ENCODE measurements around the gene PNKD.

PNKD gene, protein sequence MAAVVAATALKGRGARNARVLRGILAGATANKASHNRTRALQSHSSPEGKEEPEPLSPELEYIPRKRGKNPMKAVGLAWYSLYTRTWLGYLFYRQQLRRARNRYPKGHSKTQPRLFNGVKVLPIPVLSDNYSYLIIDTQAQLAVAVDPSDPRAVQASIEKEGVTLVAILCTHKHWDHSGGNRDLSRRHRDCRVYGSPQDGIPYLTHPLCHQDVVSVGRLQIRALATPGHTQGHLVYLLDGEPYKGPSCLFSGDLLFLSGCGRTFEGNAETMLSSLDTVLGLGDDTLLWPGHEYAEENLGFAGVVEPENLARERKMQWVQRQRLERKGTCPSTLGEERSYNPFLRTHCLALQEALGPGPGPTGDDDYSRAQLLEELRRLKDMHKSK

DNA sequence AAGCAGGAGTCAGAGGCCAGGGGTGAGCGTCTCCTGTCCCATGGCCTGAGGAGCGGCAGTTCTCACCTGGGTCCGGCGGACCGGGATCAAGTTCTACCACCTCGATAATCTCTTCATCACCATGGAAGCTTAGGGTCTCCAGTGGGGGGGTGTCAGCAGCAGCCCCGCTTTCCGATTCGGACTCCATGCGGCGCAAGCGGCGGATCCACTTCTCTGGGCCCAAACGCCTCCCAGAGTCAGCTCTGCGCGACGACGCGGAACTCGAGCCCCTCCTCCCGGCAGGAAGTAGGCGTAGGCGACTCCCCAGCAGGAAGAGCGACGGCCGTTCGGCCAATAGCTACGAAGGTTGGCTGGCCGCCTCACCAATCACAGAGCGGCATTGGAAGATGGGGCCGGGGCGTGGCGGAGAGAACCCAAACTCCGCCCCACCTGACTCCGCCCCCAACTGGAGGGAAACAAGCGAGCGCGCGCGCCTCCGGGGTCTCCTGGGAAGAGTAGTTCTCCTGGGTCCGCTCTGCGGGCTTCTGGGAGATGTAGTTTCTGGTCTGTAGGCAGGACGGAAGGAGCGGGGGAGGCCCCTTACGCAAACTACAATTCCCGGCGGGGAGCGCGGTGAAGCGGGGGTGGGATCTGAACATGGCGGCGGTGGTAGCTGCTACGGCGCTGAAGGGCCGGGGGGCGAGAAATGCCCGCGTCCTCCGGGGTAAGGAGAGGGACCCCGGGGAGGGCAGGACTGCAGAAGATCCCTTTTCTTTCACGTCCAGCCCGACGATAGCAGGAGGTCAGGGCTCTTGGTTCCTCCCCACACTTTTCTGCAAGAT is at the start of gene PNKD, which contains the start of gene AAMP:
PNKD (plus strand) TSS at position 620 of the 821 bp plus-strand sequence; CDS start at position 637, 17 bp downstream.
AAMP (minus strand) TSS at position 238 of the 821 bp plus-strand sequence; CDS start at position 187, 51 bp downstream.
- TF ChIP-seq EZH2phosphoT487 (IDR thresholded peaks at IDR 0.05; ENCODE audit: borderline replicate concordance, low read length) = no peak
- TF ChIP-seq, protein P1, sequence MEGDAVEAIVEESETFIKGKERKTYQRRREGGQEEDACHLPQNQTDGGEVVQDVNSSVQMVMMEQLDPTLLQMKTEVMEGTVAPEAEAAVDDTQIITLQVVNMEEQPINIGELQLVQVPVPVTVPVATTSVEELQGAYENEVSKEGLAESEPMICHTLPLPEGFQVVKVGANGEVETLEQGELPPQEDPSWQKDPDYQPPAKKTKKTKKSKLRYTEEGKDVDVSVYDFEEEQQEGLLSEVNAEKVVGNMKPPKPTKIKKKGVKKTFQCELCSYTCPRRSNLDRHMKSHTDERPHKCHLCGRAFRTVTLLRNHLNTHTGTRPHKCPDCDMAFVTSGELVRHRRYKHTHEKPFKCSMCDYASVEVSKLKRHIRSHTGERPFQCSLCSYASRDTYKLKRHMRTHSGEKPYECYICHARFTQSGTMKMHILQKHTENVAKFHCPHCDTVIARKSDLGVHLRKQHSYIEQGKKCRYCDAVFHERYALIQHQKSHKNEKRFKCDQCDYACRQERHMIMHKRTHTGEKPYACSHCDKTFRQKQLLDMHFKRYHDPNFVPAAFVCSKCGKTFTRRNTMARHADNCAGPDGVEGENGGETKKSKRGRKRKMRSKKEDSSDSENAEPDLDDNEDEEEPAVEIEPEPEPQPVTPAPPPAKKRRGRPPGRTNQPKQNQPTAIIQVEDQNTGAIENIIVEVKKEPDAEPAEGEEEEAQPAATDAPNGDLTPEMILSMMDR (IDR thresholded peaks at IDR 0.05; ENCODE audit: low read depth, low read length, poor library complexity, severe bottlenecking) = no peak
- Histone ChIP-seq H3K9me3 (ENCODE audit: control insufficient read depth, insufficient read depth, low read length) (no peaks in the 10 kb centered on the region), H3K4me1 (ENCODE audit: control insufficient read depth, low read length) (peaks cover 30% of the 10 kb centered on the region), H3K9me2 (replicated peaks; ENCODE audit: control insufficient read depth, low read length) (no peaks in the 10 kb centered on the region), H3K36me3 (ENCODE audit: control insufficient read depth, low read length) (peaks cover 55% of the 10 kb centered on the region), H3K79me2 (ENCODE audit: control insufficient read depth, low read length) (peaks cover 36% of the 10 kb centered on the region), H3K27ac (ENCODE audit: low read depth, low read length) (peak within 1 kb of the TSS; percentile 46), H3K4me3 (ENCODE audit: low read length) (peak within 1 kb of the TSS; percentile 85), H3K27me3 (ENCODE audit: control insufficient read depth, low read length) (no peaks in the 10 kb centered on the region), H4K20me1 (ENCODE audit: control insufficient read depth, insufficient read depth, low read depth, low read length) (no peaks in the 10 kb centered on the region), H3F3A (ENCODE audit: control insufficient read depth, insufficient read depth) (peaks cover 4% of the 10 kb centered on the region; the same call in 1 of the 2 replicates), H3K4me2 (ENCODE audit: low read length) (peak within 1 kb of the TSS; percentile 97)

DNA sequence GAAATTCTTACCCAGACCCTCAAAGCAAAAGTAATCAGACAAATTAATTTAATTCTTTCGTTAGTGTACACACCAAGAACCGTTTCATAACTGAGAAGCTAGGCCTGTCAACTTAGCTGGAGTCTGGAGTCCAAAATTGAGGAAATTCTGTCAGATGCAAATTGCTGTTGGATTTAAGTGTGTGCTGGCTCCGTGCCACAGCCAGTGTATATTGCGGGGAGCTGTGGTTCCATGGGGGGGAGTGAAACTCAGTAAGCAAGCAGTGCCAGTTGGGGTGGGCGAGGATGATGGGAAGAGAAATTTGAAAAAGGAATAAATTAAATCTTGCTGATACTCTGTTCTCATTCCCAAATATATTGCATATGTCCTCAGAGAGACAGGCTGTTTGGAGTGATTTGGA is 49.3 kb upstream of the PNKD start:
- peak overlapping the region; percentile 89 for H3K4me3 ChIP-seq (ENCODE audit: low read length)
- TF ChIP-seq, protein P1 (IDR thresholded peaks at IDR 0.05; ENCODE audit: low read depth, low read length, poor library complexity, severe bottlenecking) = no peak
- no peak for TF ChIP-seq EZH2phosphoT487 (IDR thresholded peaks at IDR 0.05; ENCODE audit: borderline replicate concordance, low read length)

DNA sequence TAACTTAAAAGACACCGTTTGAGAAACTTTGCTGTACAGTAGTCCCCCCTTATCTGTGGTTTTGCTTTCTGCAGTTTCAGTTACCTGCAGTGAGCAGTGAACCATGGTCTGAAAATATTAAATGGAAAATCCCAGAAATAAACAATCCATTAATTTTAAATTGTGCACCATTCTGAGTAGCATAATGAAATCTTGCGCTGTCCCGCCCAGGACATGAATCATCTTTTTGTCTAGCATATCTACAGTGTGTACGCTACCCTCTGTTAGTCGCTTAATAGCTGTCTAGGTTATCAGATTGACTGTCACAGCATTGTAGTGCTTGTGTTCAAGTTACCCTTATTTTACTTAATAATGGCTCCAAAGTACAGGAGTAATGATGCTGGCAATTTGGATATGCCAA is 47.3 kb upstream of the PNKD start:
- Histone ChIP-seq H3K9me3 (ENCODE audit: control insufficient read depth, insufficient read depth, low read length) (no peaks in the 10 kb centered on the region), H3K4me2 (ENCODE audit: low read length) (peak overlapping the region; percentile 92), H3F3A (ENCODE audit: control insufficient read depth, insufficient read depth) (peaks cover 13% of the 10 kb centered on the region), H3K36me3 (ENCODE audit: control insufficient read depth, low read length) (peaks cover 92% of the 10 kb centered on the region), H3K4me1 (ENCODE audit: control insufficient read depth, low read length) (peaks cover 92% of the 10 kb centered on the region), H4K20me1 (ENCODE audit: control insufficient read depth, insufficient read depth, low read depth, low read length) (peaks cover 58% of the 10 kb centered on the region), H3K9me2 (replicated peaks; ENCODE audit: control insufficient read depth, low read length) (no peaks in the 10 kb centered on the region), H3K27ac (ENCODE audit: low read depth, low read length) (peak overlapping the region; percentile 98), H3K27me3 (ENCODE audit: control insufficient read depth, low read length) (no peaks in the 10 kb centered on the region), H3K4me3 (ENCODE audit: low read length) (peak overlapping the region; percentile 89), H3K79me2 (ENCODE audit: control insufficient read depth, low read length) (peaks cover 94% of the 10 kb centered on the region)
- TF ChIP-seq, protein P1 (IDR thresholded peaks at IDR 0.05; ENCODE audit: low read depth, low read length, poor library complexity, severe bottlenecking) = no peak
- TF ChIP-seq EZH2phosphoT487 (IDR thresholded peaks at IDR 0.05; ENCODE audit: borderline replicate concordance, low read length) = no peak

More for the DNA sequence above, 49.3 kb upstream of the PNKD start:
- H4K20me1 ChIP-seq (ENCODE audit: control insufficient read depth, insufficient read depth, low read depth, low read length) = peaks cover 54% of the 10 kb centered on the region
- peaks cover 83% of the 10 kb centered on the region for H3K36me3 ChIP-seq (ENCODE audit: control insufficient read depth, low read length)
- peaks cover 18% of the 10 kb centered on the region for H3F3A ChIP-seq (ENCODE audit: control insufficient read depth, insufficient read depth)
- H3K27ac ChIP-seq (ENCODE audit: low read depth, low read length) = peak overlapping the region; percentile 98
- peaks cover 92% of the 10 kb centered on the region for H3K79me2 ChIP-seq (ENCODE audit: control insufficient read depth, low read length)
- H3K9me2 ChIP-seq (replicated peaks; ENCODE audit: control insufficient read depth, low read length) = no peaks in the 10 kb centered on the region
- peak overlapping the region; percentile 92 for H3K4me2 ChIP-seq (ENCODE audit: low read length)
- no peaks in the 10 kb centered on the region for H3K27me3 ChIP-seq (ENCODE audit: control insufficient read depth, low read length)
- H3K4me1 ChIP-seq (ENCODE audit: control insufficient read depth, low read length) = peaks cover 83% of the 10 kb centered on the region
- no peaks in the 10 kb centered on the region for H3K9me3 ChIP-seq (ENCODE audit: control insufficient read depth, insufficient read depth, low read length)
